GM23338 (cell line): ENCODE results near the gene SHANK2. TPM values are rescaled to one million over a fixed set of nuclear protein-coding genes. Genes with fewer than 3 reads are reported as not detected.
A peak's percentile ranks its signal among the peaks of the same experiment; 100 is the strongest.

ENCODE experiments used
- ATAC-seq: fragments of 200-7000 bp; cut with Tn5 transposase; 3 replicates; pipeline ENCODE4 v1.9.1; 2020
- DNase-seq: peaks from one replicate; pipeline ENCODE4 v3.0.0-alpha.2; 2015; ENCODE audit warnings: low spot score
- H2AFZ ChIP-seq: fragments of 200-600 bp; sonication (generic); 2 replicates; pipeline ENCODE4 v1.8.0; 2016; ENCODE audit warnings: antibody characterized with exemption, mild to moderate bottlenecking, moderate library complexity
- H3F3A ChIP-seq: fragments of 200-600 bp; sonication (generic); replicated peaks from 2 replicates; pipeline ENCODE4 v1.8.0; 2017; ENCODE audit warnings: antibody characterized with exemption, mixed run types, low read depth
- H3K27ac ChIP-seq: fragments of 200-600 bp; sonication (generic); 2 replicates; pipeline ENCODE4 v1.6.1; 2016; ENCODE audit warnings: low read depth
- H3K27me3 ChIP-seq: fragments of 200-600 bp; sonication (generic); 2 replicates; pipeline ENCODE4 v1.8.0; 2016; ENCODE audit warnings: mild to moderate bottlenecking, mixed run types, moderate library complexity; ENCODE audit not compliant: insufficient read depth
- H3K36me3 ChIP-seq: fragments of 200-600 bp; sonication (generic); 2 replicates; pipeline ENCODE4 v1.8.0; 2016; ENCODE audit warnings: mild to moderate bottlenecking; ENCODE audit not compliant: insufficient read depth
- H3K4me1 ChIP-seq: fragments of 200-600 bp; sonication (generic); 2 replicates; pipeline ENCODE4 v1.8.0; 2016; ENCODE audit warnings: mild to moderate bottlenecking, moderate library complexity; ENCODE audit not compliant: insufficient read depth
- H3K4me2 ChIP-seq: fragments of 200-600 bp; sonication (generic); 2 replicates; pipeline ENCODE4 v1.7.1; 2017; ENCODE audit warnings: mixed run types
- H3K4me3 ChIP-seq: fragments of 200-600 bp; sonication (generic); 2 replicates; pipeline ENCODE4 v1.6.1; 2016; ENCODE audit warnings: mixed run types
- H3K79me2 ChIP-seq: fragments of 200-600 bp; sonication (generic); replicated peaks from 2 replicates; pipeline ENCODE4 v1.8.0; 2017; ENCODE audit warnings: mild to moderate bottlenecking; ENCODE audit not compliant: insufficient read depth
- H3K9me2 ChIP-seq: fragments of 200-600 bp; sonication (generic); 2 replicates; pipeline ENCODE4 v1.8.0; 2017; ENCODE audit not compliant: insufficient read depth
- H4K20me1 ChIP-seq: fragments of 200-600 bp; sonication (generic); replicated peaks from 2 replicates; pipeline ENCODE4 v1.8.0; 2017; ENCODE audit warnings: mild to moderate bottlenecking; ENCODE audit not compliant: insufficient read depth
- H3K27ac Mint-ChIP-seq: 2 replicates; pipeline ENCODE4 v1.8.0; 2020; ENCODE audit warnings: inconsistent platforms, mild to moderate bottlenecking, moderate library complexity, mixed read lengths
- H3K27me3 Mint-ChIP-seq: 3 replicates; pipeline ENCODE4 v1.8.0; 2022; ENCODE audit warnings: low read depth, mild to moderate bottlenecking, moderate library complexity, mixed read lengths, inconsistent platforms; ENCODE audit not compliant: insufficient read depth, poor library complexity
- H3K36me3 Mint-ChIP-seq: 3 replicates; pipeline ENCODE4 v1.8.0; 2021; ENCODE audit warnings: low read depth, mild to moderate bottlenecking, inconsistent platforms, moderate library complexity, mixed read lengths
- H3K4me1 Mint-ChIP-seq: 3 replicates; pipeline ENCODE4 v1.8.0; 2020; ENCODE audit warnings: mild to moderate bottlenecking, inconsistent platforms, mixed read lengths
- H3K4me3 Mint-ChIP-seq: 3 replicates; pipeline ENCODE4 v1.8.0; 2021; ENCODE audit warnings: moderate library complexity, mild to moderate bottlenecking, inconsistent platforms, mixed read lengths
- H3K9me3 Mint-ChIP-seq: 3 replicates; pipeline ENCODE4 v1.8.0; 2020; ENCODE audit warnings: moderate library complexity, mild to moderate bottlenecking, inconsistent platforms, mixed read lengths
- EZH2 ChIP-seq: fragments of 200-600 bp; sonication (generic); IDR thresholded peaks from one replicate; pipeline ENCODE4 v1.8.0; 2017; ENCODE audit warnings: antibody characterized with exemption, mild to moderate bottlenecking, low read depth; ENCODE audit not compliant: unreplicated experiment
- NANOG ChIP-seq: IDR thresholded peaks from 2 replicates; pipeline ENCODE4 v1.6.1; 2016; ENCODE audit warnings: antibody characterized with exemption, borderline replicate concordance
- STAT1 ChIP-seq: IDR thresholded peaks from one replicate; pipeline ENCODE4 v1.6.1; 2016; ENCODE audit warnings: antibody characterized with exemption; ENCODE audit not compliant: unreplicated experiment
- polyA plus RNA-seq: library from polyadenylated mRNA; unstranded; fragments of >200 nt; fragmentation: Nextera tagmentation; extraction: Ambion mirVana; gene quantifications from 2 replicates; pipeline ENCODE4 v1.2.1, GENCODE V29; 2016
- total RNA-seq: library from RNA; depleted of rRNA; stranded (reverse); fragments of >200 nt; shearing (Covaris generic); gene quantifications from 2 replicates; pipeline ENCODE4 v1.2.3, GENCODE V29; 2014
- TF ChIP-seq, protein P1 (sequence below): fragments of 250-450 bp; sonication (Bioruptor Pico); IDR thresholded peaks from 2 replicates; pipeline ENCODE4 v1.5.0; 2020; ENCODE audit warnings: mild to moderate bottlenecking, moderate library complexity

Gene SHANK2
- total and polyA plus RNA-seq, 2 experiments from 2014 or later, result 22.0 to 81.4 TPM

- Histone ChIP-seq H4K20me1 (no peaks in the 10 kb centered on the region), H3K27ac (no peak overlapping the region), H3K4me1 (no peaks in the 10 kb centered on the region), H3K4me3 (no peak overlapping the region), H3K36me3 (no peaks in the 10 kb centered on the region), H3F3A (no peaks in the 10 kb centered on the region), H3K79me2 (no peaks in the 10 kb centered on the region), H2AFZ (peak overlapping the region; percentile 80), H3K4me2 (no peak overlapping the region), H3K9me2 (no peaks in the 10 kb centered on the region), H3K27me3 (no peaks in the 10 kb centered on the region)
- Mint-ChIP-seq H3K4me3 (no peak overlapping the region), H3K4me1 (peaks cover 10% of the 10 kb centered on the region), H3K9me3 (peaks cover 27% of the 10 kb centered on the region; the same call in 2 of the 3 replicates), H3K27me3 (peaks cover 7% of the 10 kb centered on the region), H3K27ac (no peak overlapping the region), H3K36me3 (0 out of 3 replicates have a peak, but pooled peaks cover 5% of the 10 kb centered on the region)
- ATAC-seq, result peak; percentile 67
- no peak for DNase-seq
- no peak for TF ChIP-seq NANOG
- TF ChIP-seq STAT1, result no peak
- TF ChIP-seq, protein P1, sequence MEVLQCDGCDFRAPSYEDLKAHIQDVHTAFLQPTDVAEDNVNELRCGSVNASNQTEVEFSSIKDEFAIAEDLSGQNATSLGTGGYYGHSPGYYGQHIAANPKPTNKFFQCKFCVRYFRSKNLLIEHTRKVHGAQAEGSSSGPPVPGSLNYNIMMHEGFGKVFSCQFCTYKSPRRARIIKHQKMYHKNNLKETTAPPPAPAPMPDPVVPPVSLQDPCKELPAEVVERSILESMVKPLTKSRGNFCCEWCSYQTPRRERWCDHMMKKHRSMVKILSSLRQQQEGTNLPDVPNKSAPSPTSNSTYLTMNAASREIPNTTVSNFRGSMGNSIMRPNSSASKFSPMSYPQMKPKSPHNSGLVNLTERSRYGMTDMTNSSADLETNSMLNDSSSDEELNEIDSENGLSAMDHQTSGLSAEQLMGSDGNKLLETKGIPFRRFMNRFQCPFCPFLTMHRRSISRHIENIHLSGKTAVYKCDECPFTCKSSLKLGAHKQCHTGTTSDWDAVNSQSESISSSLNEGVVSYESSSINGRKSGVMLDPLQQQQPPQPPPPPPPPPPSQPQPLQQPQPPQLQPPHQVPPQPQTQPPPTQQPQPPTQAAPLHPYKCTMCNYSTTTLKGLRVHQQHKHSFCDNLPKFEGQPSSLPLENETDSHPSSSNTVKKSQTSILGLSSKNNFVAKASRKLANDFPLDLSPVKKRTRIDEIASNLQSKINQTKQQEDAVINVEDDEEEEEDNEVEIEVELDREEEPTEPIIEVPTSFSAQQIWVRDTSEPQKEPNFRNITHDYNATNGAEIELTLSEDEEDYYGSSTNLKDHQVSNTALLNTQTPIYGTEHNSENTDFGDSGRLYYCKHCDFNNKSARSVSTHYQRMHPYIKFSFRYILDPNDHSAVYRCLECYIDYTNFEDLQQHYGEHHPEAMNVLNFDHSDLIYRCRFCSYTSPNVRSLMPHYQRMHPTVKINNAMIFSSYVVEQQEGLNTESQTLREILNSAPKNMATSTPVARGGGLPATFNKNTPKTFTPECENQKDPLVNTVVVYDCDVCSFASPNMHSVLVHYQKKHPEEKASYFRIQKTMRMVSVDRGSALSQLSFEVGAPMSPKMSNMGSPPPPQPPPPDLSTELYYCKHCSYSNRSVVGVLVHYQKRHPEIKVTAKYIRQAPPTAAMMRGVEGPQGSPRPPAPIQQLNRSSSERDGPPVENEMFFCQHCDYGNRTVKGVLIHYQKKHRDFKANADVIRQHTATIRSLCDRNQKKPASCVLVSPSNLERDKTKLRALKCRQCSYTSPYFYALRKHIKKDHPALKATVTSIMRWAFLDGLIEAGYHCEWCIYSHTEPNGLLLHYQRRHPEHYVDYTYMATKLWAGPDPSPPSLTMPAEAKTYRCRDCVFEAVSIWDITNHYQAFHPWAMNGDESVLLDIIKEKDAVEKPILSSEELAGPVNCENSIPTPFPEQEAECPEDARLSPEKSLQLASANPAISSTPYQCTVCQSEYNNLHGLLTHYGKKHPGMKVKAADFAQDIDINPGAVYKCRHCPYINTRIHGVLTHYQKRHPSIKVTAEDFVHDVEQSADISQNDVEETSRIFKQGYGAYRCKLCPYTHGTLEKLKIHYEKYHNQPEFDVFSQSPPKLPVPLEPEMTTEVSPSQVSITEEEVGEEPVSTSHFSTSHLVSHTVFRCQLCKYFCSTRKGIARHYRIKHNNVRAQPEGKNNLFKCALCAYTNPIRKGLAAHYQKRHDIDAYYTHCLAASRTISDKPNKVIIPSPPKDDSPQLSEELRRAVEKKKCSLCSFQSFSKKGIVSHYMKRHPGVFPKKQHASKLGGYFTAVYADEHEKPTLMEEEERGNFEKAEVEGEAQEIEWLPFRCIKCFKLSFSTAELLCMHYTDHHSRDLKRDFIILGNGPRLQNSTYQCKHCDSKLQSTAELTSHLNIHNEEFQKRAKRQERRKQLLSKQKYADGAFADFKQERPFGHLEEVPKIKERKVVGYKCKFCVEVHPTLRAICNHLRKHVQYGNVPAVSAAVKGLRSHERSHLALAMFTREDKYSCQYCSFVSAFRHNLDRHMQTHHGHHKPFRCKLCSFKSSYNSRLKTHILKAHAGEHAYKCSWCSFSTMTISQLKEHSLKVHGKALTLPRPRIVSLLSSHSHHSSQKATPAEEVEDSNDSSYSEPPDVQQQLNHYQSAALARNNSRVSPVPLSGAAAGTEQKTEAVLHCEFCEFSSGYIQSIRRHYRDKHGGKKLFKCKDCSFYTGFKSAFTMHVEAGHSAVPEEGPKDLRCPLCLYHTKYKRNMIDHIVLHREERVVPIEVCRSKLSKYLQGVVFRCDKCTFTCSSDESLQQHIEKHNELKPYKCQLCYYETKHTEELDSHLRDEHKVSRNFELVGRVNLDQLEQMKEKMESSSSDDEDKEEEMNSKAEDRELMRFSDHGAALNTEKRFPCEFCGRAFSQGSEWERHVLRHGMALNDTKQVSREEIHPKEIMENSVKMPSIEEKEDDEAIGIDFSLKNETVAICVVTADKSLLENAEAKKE (CRISPR knock-in tag), result no peak
- TF ChIP-seq EZH2, result no peak
Observed at GRCh38 chr11:71286701-71287643, 34.6 kb upstream of the SHANK2 start.
